Thyroid gland (tissue), 4 donors: Measurements from ENCODE around the gene LIFR. TPM values are rescaled to one million over a fixed set of nuclear protein-coding genes. Genes with fewer than 3 reads are reported as not detected.

ENCODE experiments used
- DNase-seq, 2 donors: peaks; one replicate each; pipeline ENCODE4 v3.0.0-alpha.2; 2019
- H3K27ac ChIP-seq, 3 donors: fragments of 200-600 bp; sonication (generic); 1 replicate in 2 of 3; 2 replicates in 1 of 3; pipeline ENCODE4 v1.5.1; 2016 to 2019; ENCODE audit warnings: mild to moderate bottlenecking in 1 of 3, moderate library complexity in 1 of 3
- H3K27me3 ChIP-seq: fragments of 200-600 bp; sonication (generic); one replicate; pipeline ENCODE4 v1.5.1; 2019
- H3K36me3 ChIP-seq, 2 donors: fragments of 200-600 bp; sonication (generic); one replicate each; pipeline ENCODE4 v1.5.1; 2016 to 2019
- H3K4me1 ChIP-seq, 2 donors: fragments of 200-600 bp; sonication (generic); one replicate each; pipeline ENCODE4 v1.5.1; 2017 to 2019
- H3K4me3 ChIP-seq, 3 donors: fragments of 200-600 bp; sonication (generic); replicated peaks in 1 of 3; 1 replicate in 2 of 3; 2 replicates in 1 of 3; pipeline ENCODE4 v1.5.1; 2016; ENCODE audit warnings: mild to moderate bottlenecking in 1 of 3
- H3K9me3 ChIP-seq: fragments of 200-600 bp; sonication (generic); one replicate; pipeline ENCODE4 v1.5.1; 2017
- CTCF ChIP-seq, 6 experiments: fragments of 200-600 bp in 3 of 6; fragments of 450-650 bp in 3 of 6; sonication (generic) in 3 of 6; IDR thresholded peaks; one replicate each; pipeline ENCODE4 v1.5.1; 2016 to 2019; ENCODE audit warnings: antibody characterized with exemption in 6 of 6, mild to moderate bottlenecking in 2 of 6, inconsistent platforms in 1 of 6, moderate library complexity in 1 of 6
- POLR2A ChIP-seq, 2 donors: fragments of 450-650 bp; IDR thresholded peaks; one replicate each; pipeline ENCODE4 v1.6.1; 2017; ENCODE audit warnings: antibody characterized with exemption in 2 of 2, mild to moderate bottlenecking in 2 of 2, moderate library complexity in 1 of 2
- WGBS, 2 donors: methylation state at CpG; one replicate each; pipeline ENCODE4 v1.1.5; 2017; 5-methylcytosine and 5-hydroxymethylcytosine counted together
- intact Hi-C: fragments of 100-400 bp; cut with DNase I; formaldehyde crosslinking; loops from one replicate; pipeline ENCODE4 v1.15.1; 2023
- total RNA-seq, 4 donors: library from RNA; depleted of rRNA; stranded (reverse); fragments of >200 nt; gene quantifications; one replicate each; pipeline ENCODE4 v1.2.3, GENCODE V29; 2016

The LIFR gene
- total RNA-seq, 4 donors from 2014 or later = 172 to 446 (median 233) TPM

GRCh38 chr5:38469707-38470267, 86.7 kb downstream of the LIFR start:
- no peak for DNase-seq
- intact Hi-C loops = no loop called here
- H3K36me3 ChIP-seq = no peaks in the 10 kb centered on the region
- 90 to 91% methylated on average over 11 of the region's 11 CpGs for WGBS, 2 donors
- TF ChIP-seq CTCF (IDR thresholded peaks at IDR 0.05) = no peak
- no peak for TF ChIP-seq POLR2A (IDR thresholded peaks at IDR 0.05)
- H3K27me3 ChIP-seq = no peaks in the 10 kb centered on the region
- no peaks in the 10 kb centered on the region for H3K9me3 ChIP-seq
- peak overlapping the region in 1 of 3 donors; percentile 74 for H3K27ac ChIP-seq
- peaks cover 19 to 47% of the 10 kb centered on the region in 2 donors for H3K4me1 ChIP-seq
- no peak overlapping the region for H3K4me3 ChIP-seq

DNA sequence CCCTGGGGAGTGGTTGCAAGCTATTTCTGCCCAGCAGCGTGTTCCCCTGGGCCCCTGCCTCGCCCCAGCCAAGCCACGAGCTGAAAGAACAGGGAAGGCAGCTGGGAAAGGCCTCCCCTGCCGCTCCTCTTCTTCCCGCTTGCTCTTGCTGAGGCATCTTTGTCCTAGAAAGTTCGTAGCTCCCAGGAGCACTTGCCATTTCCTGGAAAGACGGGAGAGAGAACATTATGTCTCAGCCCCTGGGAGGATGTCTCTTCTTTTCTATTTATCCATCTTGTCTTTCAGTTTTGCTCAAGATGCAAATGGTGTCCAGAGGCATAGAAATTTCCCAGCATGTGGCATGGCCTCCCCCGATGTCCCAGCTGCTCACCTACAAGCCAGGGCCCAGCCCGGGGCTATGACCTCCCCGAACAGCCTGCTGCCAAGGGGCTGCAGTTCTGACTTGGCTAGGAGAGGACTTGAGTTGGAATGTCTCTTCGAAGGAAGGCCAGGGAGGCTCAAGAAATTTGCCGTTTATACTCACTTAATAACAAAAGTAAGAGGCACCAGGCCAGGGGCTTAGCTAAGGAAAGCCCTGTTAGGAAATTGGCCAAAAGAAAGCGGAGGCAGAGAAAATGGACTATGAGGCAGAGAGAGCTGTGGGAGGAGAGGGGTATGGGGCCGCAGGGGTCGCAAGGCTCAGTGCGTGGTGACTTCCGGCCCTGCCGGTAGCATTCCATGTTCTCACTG, 87.3 kb downstream of the LIFR start:
- intact Hi-C loops = no loop called here
- H3K4me1 ChIP-seq = peaks cover 24 to 53% of the 10 kb centered on the region in 2 donors
- H3K27me3 ChIP-seq = no peaks in the 10 kb centered on the region
- no peak for DNase-seq
- H3K4me3 ChIP-seq = no peak overlapping the region
- 75 to 81% methylated on average over 18 of the region's 18 CpGs for WGBS, 2 donors
- no peaks in the 10 kb centered on the region for H3K36me3 ChIP-seq
- TF ChIP-seq POLR2A (IDR thresholded peaks at IDR 0.05) (no peak), CTCF (IDR thresholded peaks at IDR 0.05) (no peak)
- no peaks in the 10 kb centered on the region for H3K9me3 ChIP-seq
- H3K27ac ChIP-seq = peak overlapping the region in 2 of 3 donors; percentile 54 to 74

GRCh38 chr5:38468202-38468673, 88.2 kb downstream of the LIFR start:
- Histone ChIP-seq H3K27me3 (no peaks in the 10 kb centered on the region), H3K4me3 (no peak overlapping the region), H3K36me3 (no peaks in the 10 kb centered on the region), H3K4me1 (peaks cover 28 to 63% of the 10 kb centered on the region in 2 donors), H3K9me3 (no peaks in the 10 kb centered on the region), H3K27ac (peak overlapping the region; percentile 44 to 74 (median 54))
- WGBS, 2 donors = 79 to 84% methylated on average over 12 of the region's 12 CpGs
- no peak for DNase-seq
- intact Hi-C loops = no loop called here
- TF ChIP-seq POLR2A (IDR thresholded peaks at IDR 0.05) (no peak), CTCF (IDR thresholded peaks at IDR 0.05) (no peak)

DNA sequence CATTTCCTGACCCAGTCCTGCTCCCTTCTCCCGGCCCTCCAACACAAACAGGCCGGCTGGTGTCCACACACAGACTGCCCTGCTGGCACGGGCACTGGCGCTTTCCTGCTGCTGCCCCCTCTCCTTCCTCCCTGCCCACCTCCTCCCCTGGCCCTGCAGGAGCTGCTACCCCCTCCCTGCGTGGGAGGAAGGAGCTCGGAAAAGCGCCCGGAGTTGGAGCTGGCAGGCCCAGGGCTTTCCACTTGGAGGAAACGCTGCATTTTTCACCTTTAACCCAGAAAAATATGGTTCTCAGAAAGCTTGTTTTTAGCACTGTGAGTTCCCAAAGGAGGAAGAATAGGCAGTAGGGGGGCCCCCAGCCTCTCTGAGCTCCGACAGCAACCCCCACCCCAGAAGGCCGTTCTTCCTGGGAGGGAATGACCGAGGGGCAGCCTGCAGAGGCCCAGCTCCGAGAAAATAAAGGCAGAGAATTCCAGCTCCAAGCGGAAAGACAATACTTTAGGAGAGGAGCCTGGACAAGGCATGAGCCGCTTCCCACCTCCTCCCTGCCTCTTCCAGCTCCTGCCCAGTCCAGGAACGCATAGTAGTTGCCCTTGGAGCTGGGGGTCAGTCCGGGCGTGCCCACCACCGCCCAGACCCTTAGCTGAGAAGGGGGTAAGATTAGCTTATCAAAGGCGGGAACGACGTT, 88.9 kb downstream of the LIFR start:
- Histone ChIP-seq H3K27ac (peak overlapping the region; percentile 54 to 76 (median 74)), H3K27me3 (no peaks in the 10 kb centered on the region), H3K36me3 (no peaks in the 10 kb centered on the region), H3K4me3 (no peak overlapping the region), H3K4me1 (peaks cover 31 to 66% of the 10 kb centered on the region in 2 donors), H3K9me3 (no peaks in the 10 kb centered on the region)
- TF ChIP-seq POLR2A (IDR thresholded peaks at IDR 0.05) (no peak), CTCF (IDR thresholded peaks at IDR 0.05) (no peak)
- peak; percentile 60 to 66 for DNase-seq
- intact Hi-C loops = no loop called here
- WGBS, 2 donors = 37 to 41% methylated on average over 22 of the region's 22 CpGs
